Chondrocyte (in vitro differentiated cells): ENCODE measurements around the gene MLYCD. TPM values are rescaled to one million over a fixed set of nuclear protein-coding genes. Genes with fewer than 3 reads are reported as not detected.

Experiments
- DNase-seq: peaks from one replicate; pipeline ENCODE4 v3.0.0; 2021; ENCODE audit warnings: mixed read lengths, low spot score
- H3K27ac Mint-ChIP-seq: one replicate; pipeline ENCODE4 v1.8.0; 2021; ENCODE audit warnings: mild to moderate bottlenecking, moderate library complexity, mixed read lengths; ENCODE audit not compliant: unreplicated experiment
- H3K27me3 Mint-ChIP-seq: 2 replicates; pipeline ENCODE4 v1.8.0; 2021; ENCODE audit warnings: low read depth, mixed read lengths
- H3K36me3 Mint-ChIP-seq: 2 replicates; pipeline ENCODE4 v1.8.0; 2021; ENCODE audit warnings: low read depth, mixed read lengths
- H3K4me1 Mint-ChIP-seq: 2 replicates; pipeline ENCODE4 v1.8.0; 2021; ENCODE audit warnings: low read depth, mild to moderate bottlenecking, mixed read lengths
- H3K4me3 Mint-ChIP-seq: one replicate; pipeline ENCODE4 v1.8.0; 2021; ENCODE audit warnings: mild to moderate bottlenecking, moderate library complexity, mixed read lengths; ENCODE audit not compliant: unreplicated experiment
- H3K9me3 Mint-ChIP-seq: 2 replicates; pipeline ENCODE4 v1.8.0; 2021; ENCODE audit warnings: low read depth, mixed read lengths
- total RNA-seq: library from RNA; stranded (reverse); gene quantifications from 3 replicates; pipeline ENCODE4 v1.2.1, GENCODE V29; 2021
- TF ChIP-seq, protein P1 (sequence below): fragments of 200-600 bp; sonication (generic); IDR thresholded peaks from 2 replicates; pipeline ENCODE4 v1.5.0; 2021; ENCODE audit warnings: antibody characterized with exemption, mild to moderate bottlenecking, moderate library complexity

MLYCD gene
- total RNA-seq, 1 donor from 2014 or later: 3.1 TPM

DNA sequence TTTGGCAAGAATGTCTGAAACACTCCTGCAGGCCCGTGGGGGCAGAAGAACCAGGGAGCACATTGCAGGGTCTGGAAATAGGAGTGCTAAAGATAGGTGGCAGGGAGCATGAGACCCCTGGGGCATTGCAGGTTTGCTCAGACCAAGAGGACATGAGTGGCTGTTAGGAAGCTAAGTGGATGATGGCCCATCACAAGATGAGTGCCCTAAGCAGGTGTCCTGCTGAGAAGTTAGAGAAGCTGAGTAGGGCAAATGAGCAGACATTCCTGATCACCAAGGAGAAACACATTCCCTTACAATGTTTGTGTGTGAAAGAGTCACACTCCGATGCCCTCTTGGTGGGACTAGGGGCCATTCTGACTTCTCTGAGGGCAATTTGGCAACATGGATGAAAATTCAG is 9.9 kb downstream of the MLYCD start:
- TF ChIP-seq, protein P1, sequence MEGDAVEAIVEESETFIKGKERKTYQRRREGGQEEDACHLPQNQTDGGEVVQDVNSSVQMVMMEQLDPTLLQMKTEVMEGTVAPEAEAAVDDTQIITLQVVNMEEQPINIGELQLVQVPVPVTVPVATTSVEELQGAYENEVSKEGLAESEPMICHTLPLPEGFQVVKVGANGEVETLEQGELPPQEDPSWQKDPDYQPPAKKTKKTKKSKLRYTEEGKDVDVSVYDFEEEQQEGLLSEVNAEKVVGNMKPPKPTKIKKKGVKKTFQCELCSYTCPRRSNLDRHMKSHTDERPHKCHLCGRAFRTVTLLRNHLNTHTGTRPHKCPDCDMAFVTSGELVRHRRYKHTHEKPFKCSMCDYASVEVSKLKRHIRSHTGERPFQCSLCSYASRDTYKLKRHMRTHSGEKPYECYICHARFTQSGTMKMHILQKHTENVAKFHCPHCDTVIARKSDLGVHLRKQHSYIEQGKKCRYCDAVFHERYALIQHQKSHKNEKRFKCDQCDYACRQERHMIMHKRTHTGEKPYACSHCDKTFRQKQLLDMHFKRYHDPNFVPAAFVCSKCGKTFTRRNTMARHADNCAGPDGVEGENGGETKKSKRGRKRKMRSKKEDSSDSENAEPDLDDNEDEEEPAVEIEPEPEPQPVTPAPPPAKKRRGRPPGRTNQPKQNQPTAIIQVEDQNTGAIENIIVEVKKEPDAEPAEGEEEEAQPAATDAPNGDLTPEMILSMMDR: no peak
- DNase-seq: no peak
- Mint-ChIP-seq H3K9me3 (no peaks in the 10 kb centered on the region), H3K4me1 (peaks cover 1% of the 10 kb centered on the region), H3K27ac (no peak overlapping the region), H3K4me3 (no peak overlapping the region), H3K36me3 (peaks cover 23% of the 10 kb centered on the region), H3K27me3 (no peaks in the 10 kb centered on the region)

DNA sequence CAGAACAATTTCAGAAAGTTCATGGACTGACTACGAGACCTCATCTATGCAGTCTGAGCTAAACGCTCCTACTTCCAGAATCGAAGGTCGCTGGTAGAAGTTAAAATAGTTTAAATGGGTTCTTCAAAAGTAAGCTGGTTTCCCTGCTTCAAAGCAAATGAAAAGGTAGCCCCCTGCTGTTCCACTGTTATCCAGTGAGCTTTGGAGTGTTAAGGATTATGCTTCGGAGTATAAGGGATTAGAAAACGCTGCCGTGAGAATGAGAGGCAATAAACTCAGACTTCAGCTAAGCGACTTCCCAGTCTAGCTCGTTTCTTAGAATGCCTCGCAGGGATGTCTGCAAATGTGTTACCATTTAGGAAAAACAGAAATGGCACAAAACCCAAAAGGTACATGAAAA is 12.4 kb downstream of the MLYCD start:
- no peak overlapping the region for H3K4me3 Mint-ChIP-seq
- no peaks in the 10 kb centered on the region for H3K9me3 Mint-ChIP-seq
- TF ChIP-seq, protein P1: no peak
- peaks cover 28% of the 10 kb centered on the region for H3K36me3 Mint-ChIP-seq
- no peaks in the 10 kb centered on the region for H3K27me3 Mint-ChIP-seq
- DNase-seq: no peak
- H3K4me1 Mint-ChIP-seq: no peaks in the 10 kb centered on the region
- no peak overlapping the region for H3K27ac Mint-ChIP-seq

DNA sequence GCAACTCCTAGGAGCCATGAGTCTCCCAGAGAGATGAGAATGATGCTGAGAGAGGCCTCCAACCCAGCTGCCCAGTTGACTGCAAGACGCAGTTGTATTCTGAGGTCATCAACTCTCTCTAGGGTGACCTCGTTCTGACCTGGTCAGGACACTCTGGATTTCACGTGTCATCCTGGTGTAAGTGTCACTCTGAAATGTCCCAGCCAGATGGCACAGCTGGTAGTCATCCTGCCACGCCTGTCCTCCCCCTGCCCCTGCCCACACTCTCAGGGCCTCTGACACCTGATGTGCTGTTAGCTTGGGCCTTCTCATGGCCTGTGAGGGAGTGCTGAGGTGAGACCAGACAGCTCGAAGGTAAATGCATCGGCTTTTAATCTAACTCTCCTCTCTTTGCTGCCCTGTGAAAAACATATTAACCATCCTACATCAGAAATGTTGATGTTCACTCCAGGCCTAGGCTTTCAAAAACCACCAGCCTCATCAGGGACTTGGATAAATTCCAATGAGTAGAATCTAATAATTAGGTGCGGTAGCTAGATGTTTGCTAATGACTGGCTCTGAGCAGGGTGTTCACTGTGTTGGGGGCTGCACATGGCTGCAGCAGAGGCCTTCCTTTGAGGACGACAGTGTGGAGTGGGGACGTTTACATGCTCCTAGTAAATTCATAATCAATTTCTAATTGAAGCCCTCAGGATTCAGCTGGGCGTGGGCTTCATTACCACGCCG is 13.8 kb downstream of the MLYCD start:
- Mint-ChIP-seq H3K27me3 (no peaks in the 10 kb centered on the region), H3K4me1 (no peaks in the 10 kb centered on the region), H3K4me3 (no peak overlapping the region), H3K36me3 (peaks cover 33% of the 10 kb centered on the region), H3K9me3 (no peaks in the 10 kb centered on the region), H3K27ac (no peak overlapping the region)
- TF ChIP-seq, protein P1: no peak
- DNase-seq: no peak

DNA sequence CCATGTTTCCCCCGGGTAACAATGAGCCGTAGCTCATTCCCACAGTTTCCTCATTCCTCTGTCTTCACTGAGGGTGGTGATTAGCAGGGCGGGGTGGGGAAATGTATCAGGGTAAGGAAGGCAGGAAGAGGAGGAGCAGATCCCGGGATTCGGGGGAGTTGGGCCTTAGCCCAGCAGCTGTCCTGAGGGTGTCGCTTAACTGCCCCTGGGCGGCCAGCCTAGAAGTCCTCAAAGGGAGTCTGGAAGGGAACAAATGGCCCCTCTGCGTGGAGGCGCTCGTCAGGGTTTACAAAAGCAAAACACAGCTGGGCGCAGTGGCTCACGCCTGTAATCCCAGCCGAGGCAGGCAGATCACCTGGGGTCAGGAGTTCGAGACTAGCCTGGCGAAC is 14.3 kb downstream of the MLYCD start:
- H3K4me3 Mint-ChIP-seq: no peak overlapping the region
- H3K36me3 Mint-ChIP-seq: peaks cover 38% of the 10 kb centered on the region
- H3K4me1 Mint-ChIP-seq: no peaks in the 10 kb centered on the region
- no peaks in the 10 kb centered on the region for H3K27me3 Mint-ChIP-seq
- TF ChIP-seq, protein P1: no peak
- H3K9me3 Mint-ChIP-seq: no peaks in the 10 kb centered on the region
- H3K27ac Mint-ChIP-seq: no peak overlapping the region
- DNase-seq: no peak

DNA sequence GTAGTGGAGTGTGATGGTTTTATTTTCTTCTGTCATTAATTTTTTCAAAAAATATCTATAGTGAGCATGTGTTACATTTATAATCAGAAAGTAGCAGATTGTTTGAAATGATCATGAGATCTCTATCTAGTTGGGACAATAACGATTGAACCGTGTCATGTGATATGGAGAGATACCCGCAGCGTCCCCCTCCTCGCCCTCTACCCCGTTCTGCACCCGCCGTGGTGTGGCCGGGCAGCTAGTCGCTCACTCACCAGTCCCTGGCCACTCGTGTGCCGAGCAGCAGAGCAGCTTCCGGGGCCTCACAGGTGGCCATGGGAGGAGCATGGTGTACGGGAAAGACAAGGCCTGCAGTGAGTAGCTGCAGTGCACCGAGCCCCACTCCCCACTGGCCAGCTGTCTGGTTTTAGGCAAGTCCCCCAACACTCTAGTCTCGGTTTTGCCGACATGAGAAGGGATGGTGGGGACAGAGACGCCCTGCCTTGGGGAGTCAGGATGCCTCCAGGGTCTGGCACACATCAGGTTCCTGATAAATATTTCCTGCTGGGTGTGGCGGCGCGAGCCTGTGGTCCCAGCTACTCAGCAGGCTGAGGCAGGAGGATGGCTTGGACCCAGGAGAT is 15.3 kb downstream of the MLYCD start:
- no peaks in the 10 kb centered on the region for H3K9me3 Mint-ChIP-seq
- no peaks in the 10 kb centered on the region for H3K4me1 Mint-ChIP-seq
- no peak overlapping the region for H3K4me3 Mint-ChIP-seq
- H3K36me3 Mint-ChIP-seq: peaks cover 42% of the 10 kb centered on the region
- no peaks in the 10 kb centered on the region for H3K27me3 Mint-ChIP-seq
- TF ChIP-seq, protein P1: no peak
- DNase-seq: no peak
- H3K27ac Mint-ChIP-seq: no peak overlapping the region
